Stomach (tissue), 4 donors: ENCODE data around the gene GLRX.

Experiments
- EP300 ChIP-seq: sonication (generic); formaldehyde crosslinking; IDR thresholded peaks from one replicate; pipeline ENCODE4 v1.6.1; 2017; ENCODE audit warnings: antibody characterized with exemption
- TF ChIP-seq, protein P1 (sequence below), 7 experiments: fragments of 450-650 bp in 4 of 7; fragments of 200-600 bp in 3 of 7; sonication (generic) in 3 of 7; IDR thresholded peaks; one replicate each; pipeline ENCODE4 v1.5.1; 2016 to 2019; ENCODE audit warnings: antibody characterized with exemption in 7 of 7, control low read depth in 2 of 7, mild to moderate bottlenecking in 1 of 7

GRCh38 chr5:95782181-95782580 lies 40.3 kb downstream of the GLRX start:
- TF ChIP-seq, protein P1, sequence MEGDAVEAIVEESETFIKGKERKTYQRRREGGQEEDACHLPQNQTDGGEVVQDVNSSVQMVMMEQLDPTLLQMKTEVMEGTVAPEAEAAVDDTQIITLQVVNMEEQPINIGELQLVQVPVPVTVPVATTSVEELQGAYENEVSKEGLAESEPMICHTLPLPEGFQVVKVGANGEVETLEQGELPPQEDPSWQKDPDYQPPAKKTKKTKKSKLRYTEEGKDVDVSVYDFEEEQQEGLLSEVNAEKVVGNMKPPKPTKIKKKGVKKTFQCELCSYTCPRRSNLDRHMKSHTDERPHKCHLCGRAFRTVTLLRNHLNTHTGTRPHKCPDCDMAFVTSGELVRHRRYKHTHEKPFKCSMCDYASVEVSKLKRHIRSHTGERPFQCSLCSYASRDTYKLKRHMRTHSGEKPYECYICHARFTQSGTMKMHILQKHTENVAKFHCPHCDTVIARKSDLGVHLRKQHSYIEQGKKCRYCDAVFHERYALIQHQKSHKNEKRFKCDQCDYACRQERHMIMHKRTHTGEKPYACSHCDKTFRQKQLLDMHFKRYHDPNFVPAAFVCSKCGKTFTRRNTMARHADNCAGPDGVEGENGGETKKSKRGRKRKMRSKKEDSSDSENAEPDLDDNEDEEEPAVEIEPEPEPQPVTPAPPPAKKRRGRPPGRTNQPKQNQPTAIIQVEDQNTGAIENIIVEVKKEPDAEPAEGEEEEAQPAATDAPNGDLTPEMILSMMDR (IDR thresholded peaks at IDR 0.05), result no peak
- TF ChIP-seq EP300, result no peak
